Measurements from ENCODE around the gene S100A14.

S100A14 gene

GRCh38 chr1:153638261-153638660, 22.1 kb upstream of the S100A14 start:
- no peak for DNase-seq

GRCh38 chr1:153636312-153636711, 20.2 kb upstream of the S100A14 start:
- no peak for DNase-seq

- DNase-seq, result no peak
Measured at GRCh38 chr1:153635872-153636271, 19.7 kb upstream of the S100A14 start.

GRCh38 chr1:153633754-153634665, 17.9 kb upstream of the S100A14 start, which contains the start of gene CHTOP:
Gene CHTOP, plus strand, starts transcription at chr1:153634066. Its CDS starts 2,523 bp downstream, at chr1:153636589.
- peak; percentile 97 for DNase-seq

GRCh38 chr1:153633161-153633753, 17.1 kb upstream of the S100A14 start:
- no peak for DNase-seq

GRCh38 chr1:153631047-153632022, 15.2 kb upstream of the S100A14 start:
- no peak for DNase-seq

- no peak for DNase-seq
Measured at GRCh38 chr1:153630384-153630783, 14.3 kb upstream of the S100A14 start.

GRCh38 chr1:153629971-153630370, 13.8 kb upstream of the S100A14 start:
- no peak for DNase-seq

- DNase-seq, result no peak
Measured at GRCh38 chr1:153629343-153629665, 13.2 kb upstream of the S100A14 start.

- DNase-seq, result no peak
Measured at GRCh38 chr1:153628638-153629342, 12.7 kb upstream of the S100A14 start.

GRCh38 chr1:153627715-153628626, 11.8 kb upstream of the S100A14 start, which contains the start of gene S100A1:
Gene S100A1, plus strand, starts transcription at chr1:153628434. Its CDS starts 2,088 bp downstream, at chr1:153630522.
- no peak for DNase-seq

GRCh38 chr1:153626904-153627714, 11.0 kb upstream of the S100A14 start, which contains the start of gene S100A13:
Gene S100A13, minus strand, starts transcription at chr1:153627505. Its CDS starts 1,033 bp downstream, at chr1:153626472.
- DNase-seq, result no peak

GRCh38 chr1:153626477-153626903, 10.4 kb upstream of the S100A14 start:
- DNase-seq, result no peak

GRCh38 chr1:153624965-153625611, 9.0 kb upstream of the S100A14 start:
- no peak for DNase-seq

- no peak for DNase-seq
Measured at GRCh38 chr1:153623101-153623500, 7.0 kb upstream of the S100A14 start.

GRCh38 chr1:153619171-153619570, 3.0 kb upstream of the S100A14 start:
- DNase-seq, result no peak

GRCh38 chr1:153617663-153618062, 1.5 kb upstream of the S100A14 start:
- DNase-seq, result peak; percentile 64

GRCh38 chr1:153616917-153617311, 789 bp upstream of the S100A14 start:
- no peak for DNase-seq

- no peak for DNase-seq
Measured at GRCh38 chr1:153615406-153615805, 719 bp downstream of the S100A14 start.

- no peak for DNase-seq
Measured at GRCh38 chr1:153614906-153615305, 1.2 kb downstream of the S100A14 start.

Measured in CD4-positive, alpha-beta T cell treated with Interleukin-17A for 1 hour (primary cell).